Left cardiac atrium (tissue), 4 donors: ENCODE data around the gene RAB34. TPM values are rescaled to one million over a fixed set of nuclear protein-coding genes. Genes with fewer than 3 reads are reported as not detected.

Source experiments
- ATAC-seq, 2 donors: fragments of 200-7000 bp; cut with Tn5 transposase; one replicate each; pipeline ENCODE4 v1.9.1; 2020; ENCODE audit warnings: mild to moderate bottlenecking in 2 of 2, moderate library complexity in 2 of 2
- DNase-seq: peaks from one replicate; pipeline ENCODE4 v3.0.0-alpha.2; 2020
- intact Hi-C, 2 donors: fragments of 100-400 bp; cut with DNase I; formaldehyde crosslinking; loops; one replicate each; pipeline versions ENCODE4 v1.14.1 to v1.15.1; 2022 to 2023
- total RNA-seq, 2 donors: library from RNA; stranded (reverse); fragmentation: NEBNext Ultra II Directional; extraction: Animal tissue kit (Norgen Biotek cat#: 25700); gene quantifications; one replicate each; pipeline ENCODE4 v1.2.1, GENCODE V29; 2021
- donor health status: DM: no; HTN: yes; CAD: no.
- donor health status: DM: no; HTN: yes; CAD: no; lungs with severe emphysema.
- donor health status: DM: yes; HTN: yes; CAD: no.
- donor health status: Dilated cardiomyopathy.

RAB34 gene
- total RNA-seq, 2 donors from 2014 or later, result 37.2 to 53.8 TPM

DNA sequence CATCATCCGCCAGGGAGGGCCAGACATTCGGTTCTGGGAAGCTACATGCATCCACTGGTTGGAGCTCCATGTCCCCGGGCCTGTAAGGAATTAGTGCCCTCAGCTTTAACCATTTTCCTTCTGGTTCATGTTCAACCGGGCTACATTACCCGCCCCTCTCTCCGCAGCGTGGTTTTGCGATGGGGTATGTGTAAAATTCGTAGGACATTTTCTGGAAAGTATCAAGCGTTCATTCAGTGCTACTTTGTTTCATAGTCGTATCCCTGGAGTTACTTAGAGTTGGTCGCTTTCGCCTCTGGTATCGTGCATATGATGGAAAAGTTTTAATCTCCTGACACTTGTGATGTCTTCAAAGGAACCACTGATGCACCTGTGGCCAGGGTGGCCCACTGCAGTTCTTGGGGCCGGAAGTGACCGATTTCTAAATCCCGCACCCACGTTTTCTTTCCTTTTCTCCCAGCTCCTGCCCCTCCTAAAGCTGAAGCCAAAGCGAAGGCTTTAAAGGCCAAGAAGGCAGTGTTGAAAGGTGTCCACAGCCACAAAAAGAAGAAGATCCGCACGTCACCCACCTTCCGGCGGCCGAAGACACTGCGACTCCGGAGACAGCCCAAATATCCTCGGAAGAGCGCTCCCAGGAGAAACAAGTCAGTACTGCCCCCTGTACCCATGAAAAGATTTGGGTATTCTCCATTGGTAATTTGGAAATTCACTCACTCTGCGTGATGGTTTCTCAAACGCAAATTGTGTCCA lies 2.8 kb upstream of the RAB34 start:
- ATAC-seq, result no peak
- intact Hi-C loops, result no loop called here
- DNase-seq, result no peak

DNA sequence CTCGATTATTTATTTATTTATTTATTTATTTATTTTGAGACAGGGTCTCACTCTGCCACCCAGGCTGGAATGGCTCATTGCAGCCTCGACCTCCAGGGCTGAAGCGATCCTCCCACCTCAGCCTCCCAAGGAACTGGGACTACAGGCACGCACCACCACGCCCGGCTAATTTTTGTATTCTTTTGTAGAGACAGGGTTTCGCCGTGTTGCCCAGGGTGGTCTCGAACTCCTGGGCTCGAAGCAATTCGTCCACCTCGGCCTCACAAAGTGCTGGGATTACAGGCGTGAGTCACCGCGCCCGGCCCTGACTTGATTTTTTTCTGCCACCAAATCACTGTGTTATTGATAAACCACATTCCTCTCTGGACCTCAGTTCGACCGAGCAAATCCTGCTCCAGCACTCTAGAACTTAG lies 1.4 kb upstream of the RAB34 start:
- ATAC-seq (no peak), DNase-seq (no peak)
- intact Hi-C loops, result no loop called here

DNA sequence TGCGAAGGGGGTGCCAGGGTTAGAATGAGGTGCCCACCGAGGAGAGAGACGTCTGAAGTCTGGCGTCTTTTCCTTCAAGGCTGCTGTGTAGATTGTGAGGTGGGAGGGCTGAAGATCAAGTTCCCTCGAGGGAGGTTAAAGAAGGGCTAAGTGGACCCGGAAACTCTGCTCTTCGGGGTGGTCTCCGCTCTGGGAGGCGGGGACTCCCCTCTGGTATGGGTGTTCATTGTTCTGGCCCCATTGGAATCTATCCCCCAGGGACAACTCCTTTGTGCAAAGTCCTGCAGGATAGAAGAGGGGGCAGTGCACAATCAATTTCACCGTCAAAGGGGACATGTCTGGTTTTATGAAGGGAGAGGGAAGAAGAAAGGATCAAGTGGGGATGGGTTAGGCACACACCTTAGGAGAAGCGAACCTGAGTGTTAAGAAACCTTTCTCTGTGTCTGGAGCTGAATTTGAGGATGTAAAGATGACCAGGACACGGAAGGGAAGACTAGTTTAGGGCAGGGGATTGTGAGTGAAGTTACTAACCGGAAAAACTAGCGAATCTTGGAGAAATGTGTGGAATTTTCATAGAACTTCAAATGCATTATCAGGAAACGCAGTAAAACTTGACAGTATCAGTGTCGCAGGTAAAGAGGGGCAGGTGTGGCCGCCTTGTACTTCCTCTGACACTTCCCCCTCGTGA lies 809 bp upstream of the RAB34 start:
- no peak for ATAC-seq
- intact Hi-C loops, result no loop called here
- no peak for DNase-seq

DNA sequence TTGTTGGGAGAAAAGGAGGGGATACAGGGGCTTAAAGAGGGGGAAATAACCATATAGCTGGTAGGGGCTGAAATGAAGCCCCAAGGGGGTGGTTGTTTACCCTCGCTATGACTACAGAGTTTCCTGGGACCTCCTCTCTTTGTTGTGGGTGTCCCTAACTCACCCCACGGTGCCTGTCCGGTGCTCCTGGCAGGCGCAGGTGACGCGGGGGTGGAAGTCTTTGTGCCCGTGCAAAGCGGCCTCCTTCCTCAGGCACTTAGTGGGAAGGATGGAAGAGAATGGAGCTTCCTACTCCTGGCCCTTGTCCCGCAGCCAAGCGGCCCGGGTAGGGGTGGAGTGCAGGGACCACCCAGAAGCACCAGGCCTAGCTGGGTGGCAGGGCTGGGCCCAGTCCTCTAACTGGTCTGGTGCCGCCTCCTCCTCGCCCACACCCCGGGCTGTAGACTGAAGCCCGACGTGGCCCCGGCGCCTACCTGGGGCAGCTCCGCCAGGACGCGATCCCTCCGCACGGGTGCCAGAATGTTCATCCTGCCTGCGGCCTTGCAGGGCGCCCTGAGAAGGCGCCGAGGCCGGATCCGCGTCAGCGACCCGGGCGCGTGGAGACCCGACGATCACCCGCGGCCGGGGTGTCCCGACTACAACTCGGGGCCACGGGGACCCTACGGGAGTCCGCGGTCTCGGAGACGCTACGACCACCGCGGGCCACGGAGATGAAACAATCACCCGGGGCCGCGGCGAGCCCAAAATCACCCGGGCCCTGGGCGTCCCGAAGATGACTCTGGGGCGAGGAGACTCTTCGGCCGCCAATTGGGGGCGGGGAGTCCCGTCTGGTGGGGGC lies 709 bp downstream of the RAB34 start:
- DNase-seq (peak; percentile 58), ATAC-seq (peak; percentile 0 to 1)
- intact Hi-C loops, result no loop called here

DNA sequence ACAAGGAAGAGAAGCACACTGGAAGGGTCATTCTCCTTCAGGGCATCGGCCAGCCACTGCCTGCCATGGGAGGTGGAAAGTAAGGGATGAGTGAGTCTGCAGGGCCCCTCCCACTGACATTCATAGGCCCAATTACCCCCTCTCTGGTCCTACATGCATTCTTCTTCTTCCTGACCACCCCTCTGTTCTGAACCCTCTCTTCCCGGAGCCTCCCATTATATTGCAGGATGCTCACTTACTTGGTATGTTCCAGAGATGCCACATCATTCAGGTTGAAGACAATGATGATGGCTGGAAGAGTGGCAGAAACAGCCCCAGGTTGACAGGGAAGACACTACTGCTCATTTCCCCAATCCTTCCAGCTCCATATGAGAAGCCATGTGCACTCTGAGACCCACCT lies 2.5 kb downstream of the RAB34 start:
- DNase-seq (no peak), ATAC-seq (no peak)
- intact Hi-C loops, result no loop called here

DNA sequence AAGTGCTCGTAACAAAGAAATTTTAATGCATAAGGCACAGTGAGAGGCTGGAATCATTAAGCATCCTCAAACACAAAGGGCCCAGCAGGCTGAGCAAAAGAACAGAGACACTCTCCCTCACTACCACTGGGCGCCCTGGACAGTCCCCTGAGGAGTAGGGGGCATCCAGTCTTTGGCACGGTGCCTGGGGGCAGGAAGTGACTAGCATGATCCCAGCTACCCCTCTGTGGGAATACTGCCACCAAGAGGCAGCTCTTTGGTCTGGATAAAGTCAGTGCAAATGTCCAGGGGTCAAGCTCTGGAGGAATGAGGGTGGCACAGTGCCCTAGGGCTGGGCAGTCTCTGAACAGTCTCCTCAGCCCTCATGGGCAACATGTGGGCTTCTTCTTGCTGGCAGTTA lies 3.4 kb downstream of the RAB34 start:
- no peak for DNase-seq
- intact Hi-C loops, result no loop called here
- ATAC-seq, result no peak

DNA sequence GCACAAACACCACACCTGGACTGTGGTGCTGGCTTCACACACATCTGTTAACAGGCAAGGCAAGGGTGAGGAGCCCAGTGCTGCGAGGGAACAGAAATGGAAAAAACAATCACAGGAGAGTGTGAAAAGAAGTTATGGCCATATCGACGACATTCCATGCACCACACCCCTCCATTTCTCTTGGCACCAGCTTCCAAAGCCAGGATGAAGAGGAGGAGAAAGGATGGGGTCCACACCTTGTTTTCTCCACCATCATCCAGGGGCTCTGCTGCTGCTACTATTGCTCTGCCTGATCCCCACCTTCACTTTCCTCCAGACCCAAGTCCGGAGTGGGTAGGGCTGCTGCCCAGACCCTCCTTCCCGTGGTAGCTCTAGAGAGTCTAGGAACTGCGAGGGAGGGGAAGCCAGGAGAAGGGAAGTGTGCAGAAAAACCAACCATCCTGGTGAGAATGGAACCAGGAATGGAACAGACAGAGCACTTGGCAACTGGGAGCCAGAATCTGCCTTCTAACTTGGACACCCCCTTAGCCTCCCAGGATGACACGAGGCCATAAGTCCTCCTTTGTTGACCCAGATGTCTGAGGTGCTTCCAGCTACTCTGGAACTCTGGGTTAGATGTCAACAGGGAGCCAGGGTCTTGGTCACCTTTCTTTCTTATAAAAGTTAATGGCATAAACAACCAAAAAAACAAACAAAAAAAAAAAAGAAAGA lies 4.8 kb downstream of the RAB34 start:
- DNase-seq (no peak), ATAC-seq (no peak)
- intact Hi-C loops, result no loop called here

DNA sequence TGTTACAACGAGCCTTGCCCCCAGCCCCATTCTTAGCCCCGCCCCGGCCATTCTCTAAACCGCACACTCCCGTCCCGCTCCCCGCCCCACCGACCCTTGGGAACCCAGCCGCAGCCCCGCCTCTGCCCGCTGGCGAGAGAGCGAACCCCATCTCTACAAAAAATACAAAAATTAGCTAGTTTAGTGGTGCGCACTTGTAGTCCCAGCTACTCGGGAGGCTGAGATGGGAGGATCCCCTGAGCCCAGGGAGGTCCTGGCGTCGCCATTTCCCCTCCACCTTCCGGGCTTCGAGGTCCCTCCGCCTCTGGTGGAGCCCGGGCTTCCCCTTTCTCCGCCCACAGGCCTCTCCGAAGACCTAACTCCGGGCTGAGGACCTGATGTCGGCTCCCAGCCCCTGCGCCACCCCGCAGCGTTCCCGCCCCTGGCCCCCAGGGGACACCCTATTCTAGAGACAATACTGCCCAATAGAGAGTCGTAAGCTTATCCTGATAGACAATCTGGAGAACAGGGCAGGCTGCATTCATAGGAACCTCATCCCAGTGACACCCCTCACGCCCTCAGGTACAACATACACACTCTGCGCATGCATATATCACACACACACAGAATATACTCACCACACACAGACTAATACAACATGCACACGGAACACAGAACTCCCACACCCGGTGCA lies 5.5 kb downstream of the RAB34 start:
- intact Hi-C loops, result no loop called here
- ATAC-seq, result peak in 1 of 2 donors; percentile 11
- DNase-seq, result peak; percentile 61

DNA sequence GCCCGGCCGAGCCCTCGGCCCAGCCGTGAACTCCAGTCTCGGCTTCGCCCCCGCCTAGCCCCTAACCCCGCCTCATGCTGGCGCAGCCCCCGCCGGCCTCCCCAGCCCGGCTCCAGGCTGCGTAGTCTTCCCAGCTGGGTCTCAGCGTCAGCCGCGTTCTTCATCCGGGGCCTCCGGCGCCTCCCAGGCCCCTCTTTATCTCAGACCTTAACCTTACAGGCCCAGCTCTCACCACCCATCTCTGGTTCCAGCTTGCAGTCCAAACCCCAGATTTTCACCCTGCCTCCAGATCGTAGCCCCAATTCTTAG lies 6.0 kb downstream of the RAB34 start, which contains the start of gene PROCA1:
Gene PROCA1, minus strand, starts transcription at position 166 of the 309 bp plus-strand sequence. CDS start 228 bp downstream, outside the sequence.
- peak; percentile 23 to 42 for ATAC-seq
- intact Hi-C loops, result no loop called here
- no peak for DNase-seq

DNA sequence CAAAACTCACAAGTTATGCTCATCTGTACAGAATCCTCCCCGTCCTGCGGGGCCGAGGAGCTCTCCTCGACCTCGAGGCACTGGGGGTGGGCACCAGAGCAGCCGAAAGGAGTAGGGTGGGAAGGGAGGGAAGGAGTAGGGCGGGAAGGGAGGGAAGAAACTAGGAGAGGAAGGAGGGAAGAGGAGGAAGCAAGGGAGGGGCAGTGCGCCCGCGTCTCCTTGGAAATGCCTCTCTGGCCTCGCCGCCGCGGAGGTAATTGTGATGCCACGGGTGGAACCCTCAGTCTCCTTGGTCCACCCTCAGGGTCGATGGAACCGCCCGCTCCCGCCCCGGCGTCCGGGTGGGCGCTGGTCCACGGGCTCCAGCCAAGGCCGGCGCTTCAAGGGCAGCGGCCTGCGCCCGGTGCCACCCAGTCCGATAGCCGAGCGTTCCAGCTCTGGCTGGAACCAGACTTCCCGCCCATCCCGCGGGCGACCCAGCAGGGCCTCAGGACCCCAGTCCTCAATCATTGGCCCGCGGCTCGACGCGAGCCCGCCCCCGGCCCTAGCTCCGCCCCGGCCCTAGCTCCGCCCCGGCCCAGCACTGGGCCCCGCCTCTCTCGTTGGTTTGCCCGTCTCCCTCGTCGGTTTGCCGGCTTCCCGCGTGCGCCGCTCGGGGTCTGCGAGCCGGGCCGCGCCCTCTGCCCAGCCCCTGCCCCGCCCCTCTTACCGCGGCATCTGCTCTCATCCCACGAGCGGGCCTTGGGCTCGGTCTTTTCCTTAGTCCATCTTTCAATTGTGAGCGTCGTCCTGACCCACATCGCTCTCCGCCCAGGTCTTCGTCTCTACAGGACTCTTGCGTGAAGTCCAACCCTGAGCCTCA lies 6.6 kb downstream of the RAB34 start:
- peak; percentile 91 for DNase-seq
- intact Hi-C loops, result no loop called here
- ATAC-seq, result peak; percentile 96 to 97

DNA sequence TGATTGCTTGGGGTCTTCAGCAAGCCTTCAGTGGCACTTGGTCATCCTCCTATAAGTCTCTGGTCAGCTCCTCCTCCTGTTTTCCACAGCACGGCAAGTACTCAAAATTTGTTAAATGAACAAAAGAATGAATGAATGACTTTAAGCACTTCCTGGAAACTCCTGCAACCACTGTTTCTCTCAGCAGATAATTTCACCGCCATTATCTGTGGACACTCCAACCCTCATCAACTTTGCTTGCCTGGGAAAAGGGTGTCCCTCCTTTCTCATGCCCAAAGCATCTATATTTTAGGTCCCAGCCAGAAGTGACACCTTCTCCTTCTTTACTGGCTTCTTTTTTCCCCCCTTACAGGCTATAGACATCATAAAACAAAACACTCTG lies 10.3 kb downstream of the RAB34 start:
- intact Hi-C loops, result no loop called here
- no peak for DNase-seq
- no peak for ATAC-seq

DNA sequence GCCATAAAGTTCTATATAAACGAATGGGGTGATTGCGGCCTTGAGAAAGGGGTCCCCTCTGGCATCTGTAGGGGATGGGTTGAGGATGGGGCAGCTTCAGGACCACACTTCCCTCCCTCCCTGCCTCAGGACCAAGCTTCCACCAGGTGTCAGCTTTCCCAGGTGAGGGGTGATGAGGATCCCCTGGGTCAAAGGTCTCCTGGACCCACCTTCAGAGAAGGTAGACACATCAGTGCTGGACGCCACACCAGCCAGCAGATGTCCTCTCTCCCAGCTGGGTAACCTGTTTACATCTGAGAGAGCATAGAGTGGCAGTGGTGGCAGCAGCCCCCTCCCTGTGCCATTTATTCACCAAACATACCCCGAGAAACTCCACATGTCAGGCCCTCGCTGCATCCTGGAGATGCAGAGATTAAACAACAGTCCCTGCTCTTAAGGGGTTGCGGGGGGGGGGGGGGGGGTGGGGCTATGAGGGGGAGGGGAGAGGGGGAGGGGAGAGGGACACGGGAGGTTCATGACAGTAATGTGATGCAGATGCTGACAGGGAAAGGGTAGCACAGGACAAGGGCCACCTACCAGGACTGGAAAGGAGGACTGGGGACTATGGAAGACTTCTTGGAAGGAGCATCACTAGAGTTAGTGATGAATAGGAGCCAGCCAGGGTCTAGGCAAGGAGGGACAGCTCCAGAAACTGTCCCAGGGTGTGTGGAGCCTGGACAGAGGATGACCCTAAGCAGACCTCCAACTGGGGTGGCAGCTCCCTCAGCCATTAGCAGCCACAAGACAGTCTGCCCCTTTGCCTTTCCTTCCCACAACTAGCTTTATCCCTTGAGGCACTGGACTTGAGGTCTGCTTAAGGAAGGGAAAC lies 11.0 kb downstream of the RAB34 start:
- intact Hi-C loops, result no loop called here
- ATAC-seq, result no peak
- DNase-seq, result no peak

DNA sequence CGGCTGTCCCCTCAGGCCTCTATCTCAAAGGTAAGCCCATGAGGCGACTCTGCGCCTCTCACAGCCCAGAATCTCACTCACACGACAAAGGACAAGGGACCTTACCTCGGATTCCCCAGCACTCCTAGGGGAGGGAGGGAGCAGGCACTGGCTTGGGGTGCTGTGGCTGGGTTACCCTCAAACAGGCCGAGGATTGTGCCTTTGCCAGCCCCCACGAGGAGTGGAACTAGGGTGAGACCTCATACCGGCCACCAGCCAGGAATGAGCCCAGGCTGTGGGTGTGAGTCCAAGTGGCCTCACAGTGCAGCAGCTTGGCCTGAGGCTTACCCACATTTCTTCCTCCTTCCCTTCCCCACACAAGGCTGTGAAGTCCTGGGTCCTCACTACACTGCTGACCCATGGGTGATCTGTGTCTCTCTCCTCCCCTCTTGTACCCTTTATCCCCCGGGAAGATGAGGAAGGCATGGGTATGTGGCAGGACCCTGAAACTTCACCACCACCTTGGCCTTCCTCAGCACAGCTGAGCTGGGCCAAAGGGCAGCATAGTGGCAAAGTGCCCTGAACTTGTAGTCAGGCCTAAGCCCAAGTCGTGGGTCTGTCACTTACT lies 11.8 kb downstream of the RAB34 start:
- intact Hi-C loops, result no loop called here
- no peak for DNase-seq
- ATAC-seq, result no peak

DNA sequence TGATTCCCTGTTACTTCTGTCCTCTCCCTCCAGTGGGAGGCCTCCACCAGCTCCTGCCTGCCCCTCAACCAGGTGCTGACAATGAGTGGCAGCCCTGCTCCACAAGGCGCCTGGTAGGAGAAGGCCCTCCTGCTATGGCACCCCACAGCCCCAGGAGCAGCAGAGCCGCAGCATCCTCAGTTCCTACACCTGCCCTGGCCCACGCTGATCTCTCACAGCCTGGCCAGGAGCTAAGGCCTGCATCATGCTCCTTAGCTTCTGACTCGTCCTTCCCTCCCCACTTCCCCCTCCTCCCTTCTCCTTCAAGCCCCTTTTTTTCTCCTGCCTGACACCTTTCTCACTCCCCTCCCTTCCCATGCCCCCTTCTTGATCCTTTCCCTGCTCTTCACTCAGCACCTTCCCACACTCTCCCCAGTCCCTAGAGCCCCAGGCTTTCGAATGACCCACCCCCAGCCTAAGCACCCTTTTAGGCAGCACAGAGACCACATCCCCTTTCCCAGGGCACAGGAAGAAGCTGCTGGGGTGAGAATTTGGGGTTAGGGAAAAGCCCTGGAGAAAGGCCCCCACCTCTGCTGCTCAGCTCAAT lies 12.5 kb downstream of the RAB34 start:
- intact Hi-C loops, result no loop called here
- ATAC-seq (no peak), DNase-seq (no peak)

DNA sequence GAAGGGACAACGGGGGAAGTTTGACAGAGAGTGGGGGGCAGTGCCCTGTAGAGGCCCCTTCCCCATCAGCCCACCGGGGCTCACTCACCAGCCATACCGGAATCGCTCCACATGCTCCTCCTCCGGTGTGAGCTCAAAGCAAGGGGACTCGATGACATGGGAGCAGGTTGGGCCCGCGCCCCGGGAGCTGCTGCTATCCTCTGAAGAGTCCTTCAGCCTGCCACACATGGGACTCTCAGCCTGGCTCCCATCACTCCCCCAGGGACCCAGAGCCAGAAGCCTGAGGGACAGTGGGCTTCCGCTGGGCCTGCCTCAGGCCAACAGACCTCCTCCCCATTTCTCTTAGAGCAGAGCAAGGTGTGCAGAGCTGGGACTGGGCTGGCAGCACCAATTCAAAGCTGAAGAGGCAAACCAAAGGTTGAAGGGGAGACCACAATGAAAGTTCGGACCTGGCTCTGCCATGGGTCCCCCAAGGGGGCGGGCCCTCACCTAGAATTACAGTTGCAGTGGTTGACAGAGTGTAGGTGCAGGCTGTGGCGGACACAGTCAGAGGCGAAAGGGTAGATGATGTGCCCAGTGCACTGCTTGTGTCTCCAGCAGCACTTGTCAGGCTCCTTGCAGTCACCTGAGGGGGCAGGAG lies 13.3 kb downstream of the RAB34 start:
- DNase-seq (no peak), ATAC-seq (no peak)
- intact Hi-C loops, result no loop called here
